Left lung (tissue), 14 donors: ENCODE data around the gene MERTK. TPM values are rescaled to one million over a fixed set of nuclear protein-coding genes. Genes with fewer than 3 reads are reported as not detected.
"Not testable (repeated sequence)": the region's sequence is repeated elsewhere in the genome, so short reads cannot be mapped to it uniquely, and the experiment has no call there.

Experiments used
- ATAC-seq: fragments of 200-7000 bp; cut with Tn5 transposase; one replicate; pipeline ENCODE4 v1.9.1; 2020; ENCODE audit warnings: moderate library complexity
- DNase-seq, 4 donors: peaks; one replicate each; pipeline ENCODE4 v3.0.0-alpha.2; 2013 to 2020
- H3K27ac ChIP-seq, 2 donors: fragments of 200-600 bp; sonication (generic) in 1 of 2; one replicate each; pipeline versions ENCODE4 v1.5.0 to v1.8.0; 2020 to 2021
- H3K27me3 ChIP-seq, 2 donors: fragments of 200-600 bp; sonication (generic) in 1 of 2; one replicate each; pipeline versions ENCODE4 v1.5.0 to v1.8.0; 2020 to 2021
- H3K36me3 ChIP-seq, 2 donors: fragments of 200-600 bp; sonication (generic) in 1 of 2; one replicate each; pipeline versions ENCODE4 v1.5.0 to v1.8.0; 2020 to 2021
- H3K4me1 ChIP-seq, 2 donors: fragments of 200-600 bp; one replicate each; pipeline ENCODE4 v1.8.0; 2021
- H3K4me3 ChIP-seq, 2 donors: fragments of 200-600 bp; sonication (generic) in 1 of 2; one replicate each; pipeline versions ENCODE4 v1.5.0 to v1.8.0; 2020 to 2021; ENCODE audit warnings: mild to moderate bottlenecking in 1 of 2
- H3K9me3 ChIP-seq, 2 donors: fragments of 200-600 bp; sonication (generic) in 1 of 2; one replicate each; pipeline versions ENCODE4 v1.5.0 to v1.8.0; 2020 to 2021
- CTCF ChIP-seq, 2 donors: fragments of 200-600 bp; sonication (generic) in 1 of 2; IDR thresholded peaks; one replicate each; pipeline versions ENCODE4 v1.5.0 to v1.8.0; 2021; ENCODE audit warnings: antibody characterized with exemption in 2 of 2
- intact Hi-C, 2 donors: fragments of 100-400 bp; cut with DNase I; formaldehyde crosslinking; loops; one replicate each; pipeline versions ENCODE4 v1.11.2 to v1.14.2; 2022
- long read RNA-seq, 12 donors: library from polyadenylated mRNA in 2 of 12; unstranded in 2 of 12; transcript quantifications; one replicate each; pipeline ENCODE4 v2.0.0 and lab custom pipeline, GENCODE V29; 2019 to 2026
- polyA plus RNA-seq, 6 donors: library from polyadenylated mRNA; unstranded; fragments of 120-200 nt; gene quantifications; one replicate each; pipeline ENCODE4 v1.2.1, GENCODE V29; 2013; ENCODE audit not compliant: insufficient read length in 6 of 6
- total RNA-seq, 2 donors: library from RNA; stranded (reverse); fragmentation: NEBNext Ultra II Directional; extraction: Animal tissue kit (Norgen Biotek cat#: 25700); gene quantifications; one replicate each; pipeline ENCODE4 v1.2.1, GENCODE V29; 2021
- donor health status: DM: no; HTN: yes; CAD: no.
- donor health status: DM: no; HTN: no; CAD: no.

MERTK gene
- 10 to 100 TPM; 21.5 to 42.8 TPM for total RNA-seq
- polyA plus RNA-seq = 10 to 100 TPM; 15.3 to 21.8 (median 18.4) TPM
- long read RNA-seq, donor 1 = 0 reads
- long read RNA-seq, donor 2 = 0 reads
- long read RNA-seq, donor 3, partial matches to known transcripts = 0 of 1 reads
- long read RNA-seq, donor 3, other reads (novel, unspliced or antisense) = 0 of 1 reads
- long read RNA-seq, donor 4 = 0 reads
- long read RNA-seq, donor 5, partial matches to known transcripts = 0 of 2 reads
- long read RNA-seq, donor 5, other reads (novel, unspliced or antisense) = 0 of 2 reads
- long read RNA-seq, donor 6 = 0 reads
- long read RNA-seq, donor 7 = 0 reads
- long read RNA-seq, donor 8 = 0 reads
- long read RNA-seq, donor 9 = 0 reads
- long read RNA-seq, donor 10, partial matches to known transcripts = 0 of 3 reads
- long read RNA-seq, donor 10, other reads (novel, unspliced or antisense) = 3 of 3 reads
- long read RNA-seq, donor 11, partial matches to known transcripts = 0 of 1 reads
- long read RNA-seq, donor 11, other reads (novel, unspliced or antisense) = 0 of 1 reads
- long read RNA-seq, donor 12, partial matches to known transcripts = 0 of 1 reads
- long read RNA-seq, donor 12, other reads (novel, unspliced or antisense) = 0 of 1 reads

GRCh38 chr2:111897924-111898702 is at the start of gene MERTK:
Gene MERTK (plus strand): TSS chr2:111898607. CDS start chr2:111898736, 129 bp downstream.
- H3K4me3 ChIP-seq = peak within 1 kb of the TSS; percentile 70 to 90
- intact Hi-C loops = loop anchor here in 1 of 2 donors (5.0 kb wide), 1 partner anchor 149 kb away; no protein-coding TSS in a partner anchor
- H3K27me3 ChIP-seq = peaks cover 0 to 12% of the 10 kb centered on the region in 2 donors
- peaks cover 0 to 6% of the 10 kb centered on the region in 2 donors for H3K36me3 ChIP-seq
- DNase-seq (peak; percentile 92 to 97 (median 94)), ATAC-seq (peak; percentile 92)
- peak within 1 kb of the TSS; percentile 86 to 88 for H3K27ac ChIP-seq
- TF ChIP-seq CTCF (IDR thresholded peaks at IDR 0.05) = peak; percentile 41 to 52
- no peaks in the 10 kb centered on the region for H3K9me3 ChIP-seq
- H3K4me1 ChIP-seq = peaks cover 8 to 55% of the 10 kb centered on the region in 2 donors

- H3K9me3 ChIP-seq, H3K27me3 ChIP-seq, H3K27ac ChIP-seq, intact Hi-C loops, H3K4me1 ChIP-seq, H3K4me3 ChIP-seq: not testable (repeated sequence)
- peaks cover 0 to 14% of the 10 kb centered on the region in 2 donors for H3K36me3 ChIP-seq
- DNase-seq = peak in 1 of 4 donors; percentile 33
- peak; percentile 35 to 38 for TF ChIP-seq CTCF (IDR thresholded peaks at IDR 0.05)
- peak; percentile 83 for ATAC-seq
Observed at GRCh38 chr2:111850646-111851045, 47.8 kb upstream of the MERTK start.

GRCh38 chr2:111852544-111852943 is 45.9 kb upstream of the MERTK start:
- H3K27ac ChIP-seq, H3K4me3 ChIP-seq, H3K27me3 ChIP-seq, intact Hi-C loops, H3K4me1 ChIP-seq, DNase-seq, H3K9me3 ChIP-seq, ATAC-seq: not testable (repeated sequence)
- peaks cover 0 to 20% of the 10 kb centered on the region in 2 donors for H3K36me3 ChIP-seq

GRCh38 chr2:111860005-111860404 is 38.4 kb upstream of the MERTK start:
- H3K27me3 ChIP-seq, ATAC-seq, H3K4me1 ChIP-seq, H3K27ac ChIP-seq, H3K4me3 ChIP-seq, DNase-seq, H3K9me3 ChIP-seq, intact Hi-C loops: not testable (repeated sequence)
- peaks cover 0 to 26% of the 10 kb centered on the region in 2 donors for H3K36me3 ChIP-seq

- H3K36me3 ChIP-seq = peaks cover 0 to 16% of the 10 kb centered on the region in 2 donors
- H3K27ac ChIP-seq, intact Hi-C loops, H3K9me3 ChIP-seq, ATAC-seq, H3K4me3 ChIP-seq, DNase-seq, H3K27me3 ChIP-seq, H3K4me1 ChIP-seq: not testable (repeated sequence)
Observed at GRCh38 chr2:111865124-111865523, 33.3 kb upstream of the MERTK start.

- peaks cover 0 to 16% of the 10 kb centered on the region in 2 donors for H3K36me3 ChIP-seq
- H3K27ac ChIP-seq, H3K4me3 ChIP-seq, H3K27me3 ChIP-seq, DNase-seq, intact Hi-C loops, H3K4me1 ChIP-seq, H3K9me3 ChIP-seq, ATAC-seq: not testable (repeated sequence)
Observed at GRCh38 chr2:111872806-111873205, 25.6 kb upstream of the MERTK start.
